A673 (cell line): Measurements from ENCODE around the gene UQCC2. TPM values are rescaled to one million over a fixed set of nuclear protein-coding genes. Genes with fewer than 3 reads are reported as not detected.

Source experiments
- BruUV-seq: library from RNA; stranded (reverse); fragments of 400-500 nt; replicated peaks from 2 replicates; lab custom pipeline; 2021; lab: Mats Ljungman, UMichigan
- CTCF ChIA-PET: fragments of 300-600 bp; sonication (Branson Sonifier 250); formaldehyde crosslinking; loops from one replicate; lab custom pipeline; 2022; ENCODE audit warnings: antibody characterized with exemption; lab: Charles Lee
- POLR2A ChIA-PET: fragments of 300-600 bp; sonication (Branson Sonifier 250); formaldehyde crosslinking; loops from one replicate; lab custom pipeline; 2022; ENCODE audit warnings: antibody characterized with exemption; ENCODE audit not compliant: low non-redundant PET; lab: Charles Lee
- DNase-seq: peaks from one replicate; pipeline ENCODE4 v3.0.0-alpha.2; 2015; ENCODE audit warnings: low spot score
- H3K27ac ChIP-seq: fragments of 200-600 bp; sonication (generic); 2 replicates; pipeline ENCODE4 v1.5.1; 2016; ENCODE audit warnings: mixed run types, low read depth, mild to moderate bottlenecking, mixed read lengths, antibody characterized with exemption, low read length; ENCODE audit not compliant: poor library complexity, severe bottlenecking
- H3K27me3 ChIP-seq: fragments of 200-600 bp; sonication (generic); replicated peaks from 2 replicates; pipeline ENCODE4 v1.6.1; 2017; ENCODE audit warnings: mixed run types, low read depth, mild to moderate bottlenecking, mixed read lengths, antibody characterized with exemption, low read length; ENCODE audit not compliant: insufficient read depth, poor library complexity
- H3K36me3 ChIP-seq: fragments of 200-600 bp; sonication (generic); 2 replicates; pipeline ENCODE4 v1.6.1; 2016; ENCODE audit warnings: mixed run types, mild to moderate bottlenecking, mixed read lengths, antibody characterized with exemption, low read length; ENCODE audit not compliant: insufficient read depth, poor library complexity, severe bottlenecking
- H3K4me1 ChIP-seq: fragments of 200-600 bp; sonication (generic); 2 replicates; pipeline ENCODE4 v1.6.1; 2017; ENCODE audit warnings: mixed run types, mild to moderate bottlenecking, mixed read lengths, antibody characterized with exemption, low read length; ENCODE audit not compliant: insufficient read depth, poor library complexity, severe bottlenecking
- H3K4me3 ChIP-seq: fragments of 200-600 bp; sonication (generic); 2 replicates; pipeline ENCODE4 v1.5.1; 2016; ENCODE audit warnings: low read depth, mixed run types, mild to moderate bottlenecking, mixed read lengths, low read length; ENCODE audit not compliant: poor library complexity, severe bottlenecking
- H3K9me3 ChIP-seq: fragments of 200-600 bp; sonication (generic); 2 replicates; pipeline ENCODE4 v1.6.1; 2016; ENCODE audit warnings: mixed run types, low read depth, mild to moderate bottlenecking, mixed read lengths, antibody characterized with exemption, low read length; ENCODE audit not compliant: poor library complexity, severe bottlenecking
- CTCF ChIP-seq: fragments of 300-800, 200-600 bp; sonication (generic); conservative IDR thresholded peaks from 2 replicates; pipeline ENCODE4 v1.5.1; 2017; ENCODE audit warnings: low read depth, mild to moderate bottlenecking, antibody characterized with exemption, low read length, moderate library complexity, mixed read lengths
- EZH2 ChIP-seq: fragments of 200-600 bp; sonication (generic); IDR thresholded peaks from 2 replicates; pipeline ENCODE4 v1.6.1; 2017; ENCODE audit warnings: borderline replicate concordance, low read depth, mild to moderate bottlenecking, mixed read lengths, antibody characterized with exemption, low read length; ENCODE audit not compliant: poor library complexity, severe bottlenecking
- intact Hi-C: fragments of 100-400 bp; cut with micrococcal nuclease; formaldehyde crosslinking; loops from one replicate; pipeline ENCODE4 v1.10.0; 2022; ENCODE audit not compliant: unreplicated experiment
- total RNA-seq: library from RNA; stranded (reverse); gene quantifications from 2 replicates; pipeline ENCODE4 v1.2.3, GENCODE V29; 2021

The UQCC2 gene
- total RNA-seq, 1 experiment from 2014 or later = 124 TPM

GRCh38 chr6:33733709-33734007, 22.2 kb upstream of the UQCC2 start:
- H3K4me1 ChIP-seq = no peaks in the 10 kb centered on the region
- H3K9me3 ChIP-seq = no peaks in the 10 kb centered on the region
- no peak overlapping the region for H3K27ac ChIP-seq
- TF ChIP-seq EZH2 = no peak
- no peak for TF ChIP-seq CTCF
- H3K36me3 ChIP-seq = no peaks in the 10 kb centered on the region
- intact Hi-C loops = no loop called here
- BruUV-seq = no TSS peak
- no peak for DNase-seq
- H3K27me3 ChIP-seq = no peaks in the 10 kb centered on the region
- no peak overlapping the region for H3K4me3 ChIP-seq
- ChIA-PET POLR2A (no interaction called here), CTCF (no interaction called here)

- DNase-seq = no peak
- Histone ChIP-seq H3K4me3 (no peak overlapping the region), H3K27me3 (no peaks in the 10 kb centered on the region), H3K36me3 (no peaks in the 10 kb centered on the region), H3K9me3 (no peaks in the 10 kb centered on the region), H3K4me1 (no peaks in the 10 kb centered on the region), H3K27ac (no peak overlapping the region)
- TF ChIP-seq CTCF = no peak
- TF ChIP-seq EZH2 = no peak
- ChIA-PET POLR2A (no interaction called here), CTCF (interaction anchor here (0.6 kb wide), 1 partner anchor 431 kb away, joined by 4 read pairs; no protein-coding TSS in a partner anchor)
- no TSS peak for BruUV-seq
- intact Hi-C loops = no loop called here
These were observed 21.6 kb upstream of the UQCC2 start for GRCh38 chr6:33732817-33733708.

GRCh38 chr6:33732385-33732784, 20.9 kb upstream of the UQCC2 start:
- no peak overlapping the region for H3K27ac ChIP-seq
- no TSS peak for BruUV-seq
- POLR2A ChIA-PET = no interaction called here

More at GRCh38 chr6:33732385-33732784, 20.9 kb upstream of the UQCC2 start:
- intact Hi-C loops = no loop called here
- TF ChIP-seq EZH2 (no peak), CTCF (no peak)
- no peak for DNase-seq
- no peaks in the 10 kb centered on the region for H3K36me3 ChIP-seq
- no peaks in the 10 kb centered on the region for H3K27me3 ChIP-seq
- no peak overlapping the region for H3K4me3 ChIP-seq
- CTCF ChIA-PET = interaction anchor here (0.6 kb wide), 1 partner anchor 431 kb away, joined by 4 read pairs; no protein-coding TSS in a partner anchor
- H3K4me1 ChIP-seq = no peaks in the 10 kb centered on the region
- no peaks in the 10 kb centered on the region for H3K9me3 ChIP-seq
